ENCODE measurements around the gene RNF130.

Gene RNF130

DNA sequence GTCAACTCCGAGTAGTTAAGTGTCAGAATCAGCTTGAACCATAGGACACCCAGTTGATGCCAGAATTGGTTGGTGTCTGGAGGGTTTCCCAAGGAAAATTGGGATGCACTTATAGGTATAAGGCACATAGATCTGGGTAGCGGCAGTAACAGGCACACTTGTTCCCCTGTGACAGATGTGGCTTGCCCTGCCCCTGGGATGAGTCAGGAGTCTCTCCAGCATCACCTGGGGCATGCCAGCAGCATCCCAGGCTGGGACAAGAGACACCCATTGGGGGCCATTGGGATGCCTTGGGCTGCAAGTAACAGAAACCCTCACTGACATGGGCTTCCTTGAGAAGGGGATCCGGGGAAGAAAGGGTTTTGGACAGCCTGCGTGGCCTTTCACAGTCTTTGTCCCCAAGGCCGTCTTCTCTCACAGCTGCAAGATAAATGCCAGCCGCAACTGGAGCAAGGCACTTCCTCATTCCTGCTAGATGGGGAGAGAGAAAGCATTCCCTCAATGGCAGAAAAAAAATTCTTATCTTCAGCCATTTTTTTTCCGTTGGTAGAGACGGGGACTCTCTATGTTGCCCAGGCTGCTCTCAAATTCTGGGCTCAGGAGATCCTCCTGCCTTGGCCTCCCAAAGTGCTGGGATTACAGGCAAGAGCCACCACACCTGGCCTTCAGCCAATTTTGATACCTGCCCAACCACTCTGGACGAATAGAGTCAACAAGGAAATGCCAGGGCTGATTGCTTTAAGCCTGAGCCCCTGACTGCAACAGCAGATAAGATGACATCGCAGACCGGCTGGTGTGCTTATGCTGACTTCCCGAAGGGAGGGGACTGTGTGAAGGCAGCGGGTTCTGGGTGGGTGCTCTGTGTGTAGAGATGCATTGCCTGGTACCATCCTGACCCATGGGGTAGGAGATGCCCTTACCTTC lies 13.3 kb upstream of the RNF130 start:
- no peak for DNase-seq (ENCODE audit: low spot score)

DNA sequence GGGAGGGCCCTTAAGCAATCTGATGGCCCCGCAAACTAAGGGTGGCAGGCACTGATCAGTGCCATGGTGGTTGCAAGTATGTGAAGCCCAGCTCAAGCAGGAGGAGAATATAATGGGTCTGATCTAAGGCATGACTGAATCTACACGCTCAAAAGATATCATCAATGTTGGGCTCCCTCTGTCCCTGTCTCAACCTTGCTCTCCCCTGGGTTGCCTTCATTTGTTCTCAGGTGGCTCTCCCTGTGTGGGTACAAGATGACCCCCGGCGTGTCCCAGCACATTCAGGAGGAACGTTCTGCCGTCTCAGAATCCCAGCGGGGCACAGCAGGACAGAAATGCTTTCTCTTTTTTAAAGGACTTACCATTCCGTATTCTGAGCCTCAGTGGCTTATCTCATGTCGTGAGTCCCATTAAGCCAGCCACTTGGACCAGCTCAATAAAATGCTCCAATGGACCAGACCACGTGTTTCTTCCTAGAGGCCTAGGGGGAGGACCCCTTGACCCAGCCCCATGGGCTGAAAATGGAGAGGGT lies 12.0 kb upstream of the RNF130 start:
- no peak for DNase-seq (ENCODE audit: low spot score)

DNA sequence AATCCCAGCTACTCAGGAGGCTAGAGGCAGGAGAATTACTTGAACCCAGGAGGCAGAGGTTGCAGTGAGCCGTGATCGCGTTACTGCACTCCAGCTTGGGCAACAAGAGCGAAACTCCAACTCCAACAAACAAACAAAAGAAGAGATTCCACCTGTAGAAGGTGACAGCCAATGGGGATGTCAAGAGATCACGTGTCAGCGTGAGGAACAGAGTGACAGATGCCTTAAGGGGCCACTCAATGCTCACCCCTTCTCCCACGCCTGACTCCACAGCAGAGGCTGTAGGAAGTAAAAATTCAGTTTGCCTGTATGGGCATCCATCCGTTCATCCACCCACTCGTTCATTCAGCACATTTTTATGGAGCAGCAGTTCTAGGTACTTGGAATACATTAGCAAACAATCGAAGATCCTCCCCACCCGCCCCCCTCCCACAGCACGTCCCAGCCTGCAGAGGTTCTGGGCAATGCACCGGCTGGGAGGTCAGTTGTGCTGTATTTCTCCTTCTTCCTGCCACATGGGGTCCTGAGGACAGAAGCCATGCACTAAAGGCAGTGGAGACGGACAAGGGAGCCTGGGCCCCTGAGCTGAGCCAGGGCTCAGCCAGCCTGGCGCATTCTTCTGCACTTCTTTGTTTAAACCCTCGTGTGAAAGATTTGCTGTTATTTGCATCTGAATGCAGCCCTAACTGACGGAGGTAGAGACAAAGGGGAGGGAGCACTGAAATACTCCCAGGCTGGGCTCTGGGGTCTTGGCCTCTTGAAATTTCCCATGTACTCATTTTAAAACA lies 11.3 kb upstream of the RNF130 start:
- DNase-seq (ENCODE audit: low spot score): no peak

DNA sequence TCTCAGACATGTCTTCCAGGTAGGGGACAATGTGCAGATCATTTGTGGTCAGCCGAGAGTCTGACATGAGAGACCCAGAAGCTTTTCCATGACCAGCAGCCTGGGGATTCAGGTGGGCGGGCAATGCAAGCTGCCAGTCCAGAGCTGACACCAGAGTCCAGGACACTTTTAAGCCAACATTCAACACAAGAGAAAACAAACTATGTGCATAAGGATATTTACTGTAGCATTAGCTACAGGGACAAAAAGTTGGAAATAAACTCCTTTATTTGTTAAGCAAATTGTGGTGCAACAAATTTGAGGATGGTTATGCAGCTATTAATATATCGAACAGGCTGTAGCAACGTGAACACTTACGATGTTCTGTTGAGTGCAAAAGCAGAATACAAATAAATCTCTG lies 9.9 kb upstream of the RNF130 start:
- no peak for DNase-seq (ENCODE audit: low spot score)

DNA sequence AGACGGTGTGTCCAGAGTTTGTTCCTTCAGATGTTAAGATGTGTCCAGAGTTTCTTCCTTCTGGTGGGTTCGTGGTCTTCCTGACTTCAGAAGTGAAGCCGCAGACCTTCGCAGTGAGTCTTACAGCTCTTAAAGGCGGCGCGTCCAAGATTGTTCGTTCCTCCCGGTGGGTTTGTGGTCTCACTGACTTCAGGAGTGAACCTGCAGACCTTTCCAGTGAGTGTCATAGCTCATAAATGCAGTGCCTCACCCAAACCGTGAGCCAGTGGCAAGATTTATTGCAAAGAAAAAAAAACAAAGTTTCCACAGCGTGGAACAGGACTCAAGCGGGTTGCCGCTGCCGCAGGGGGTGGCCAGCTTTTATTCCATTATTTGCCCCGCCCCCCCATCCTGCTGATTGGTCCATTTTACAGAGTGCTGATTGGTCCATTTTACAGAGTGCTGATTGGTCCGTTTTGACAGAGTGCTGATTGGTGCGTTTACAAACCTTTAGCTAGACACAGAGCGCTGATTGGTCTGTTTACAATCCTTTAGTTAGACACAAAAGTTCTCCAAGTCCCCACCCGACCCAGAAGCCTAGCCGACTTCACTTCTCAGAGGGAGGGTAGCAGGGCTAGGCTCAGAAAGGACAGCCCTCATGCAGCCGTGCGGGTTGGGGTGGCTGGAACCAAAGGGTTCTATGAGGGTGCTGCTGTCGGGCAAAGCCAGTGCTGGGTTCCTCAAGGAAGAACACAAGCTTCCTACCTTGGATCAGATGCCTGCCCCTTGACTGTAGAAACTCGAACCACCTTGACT lies 9.1 kb upstream of the RNF130 start:
- no peak for DNase-seq (ENCODE audit: low spot score)

DNA sequence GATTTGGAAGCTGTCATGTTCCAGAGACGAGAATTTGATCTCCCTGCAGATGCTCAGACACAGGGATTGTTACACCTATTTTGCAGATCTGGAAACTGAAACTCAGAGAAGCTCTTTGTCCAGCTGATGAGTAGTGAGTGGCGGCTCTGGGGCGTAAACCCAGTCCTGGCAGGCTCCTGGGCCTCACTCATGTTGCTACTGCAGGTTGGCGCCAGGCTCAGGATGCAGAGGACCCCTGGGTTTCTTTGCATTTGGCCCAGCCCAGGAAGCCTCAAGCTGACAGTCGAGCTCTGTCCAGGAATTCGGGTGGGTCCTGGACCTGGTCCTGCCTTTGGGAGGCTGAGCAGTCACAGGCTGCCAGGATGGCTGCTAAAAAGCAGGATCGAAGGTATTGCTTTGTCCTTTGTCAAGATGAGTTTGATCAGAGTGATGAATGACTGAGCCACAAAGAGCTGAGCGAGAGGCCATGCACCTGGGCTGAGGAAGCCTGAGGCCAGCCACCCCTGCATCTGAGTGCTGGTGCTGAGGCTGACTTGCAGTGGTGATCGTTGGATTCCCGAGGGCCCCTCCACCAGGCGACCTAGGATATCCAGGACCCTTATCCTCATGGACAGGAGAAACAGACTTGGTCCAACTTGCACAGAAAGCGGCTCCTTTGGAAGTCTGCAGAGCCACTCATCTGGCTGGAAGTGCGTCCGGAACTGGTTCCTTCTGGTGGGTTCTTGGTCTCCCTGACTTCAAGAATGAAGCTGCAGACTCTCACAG lies 8.3 kb upstream of the RNF130 start:
- no peak for DNase-seq (ENCODE audit: low spot score)

DNA sequence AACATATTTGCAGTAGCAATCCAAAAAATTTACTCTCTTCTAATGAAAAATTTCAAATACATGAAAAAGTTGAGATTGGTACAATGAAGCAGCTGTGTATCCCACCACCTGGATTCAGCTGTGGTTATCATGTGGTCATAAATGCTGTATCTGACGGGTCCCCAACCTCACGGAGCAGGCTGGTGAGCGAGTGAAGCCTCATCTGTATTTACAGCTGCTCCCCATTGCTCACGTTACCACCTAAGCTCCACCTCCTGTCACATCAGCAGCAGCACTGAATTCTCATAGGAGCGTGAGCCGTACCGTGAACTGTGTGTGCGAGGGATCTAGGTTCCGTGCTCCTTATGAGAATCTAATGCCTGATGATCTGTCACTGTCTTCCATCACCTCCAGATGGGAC lies 6.8 kb upstream of the RNF130 start:
- DNase-seq (ENCODE audit: low spot score): no peak

DNA sequence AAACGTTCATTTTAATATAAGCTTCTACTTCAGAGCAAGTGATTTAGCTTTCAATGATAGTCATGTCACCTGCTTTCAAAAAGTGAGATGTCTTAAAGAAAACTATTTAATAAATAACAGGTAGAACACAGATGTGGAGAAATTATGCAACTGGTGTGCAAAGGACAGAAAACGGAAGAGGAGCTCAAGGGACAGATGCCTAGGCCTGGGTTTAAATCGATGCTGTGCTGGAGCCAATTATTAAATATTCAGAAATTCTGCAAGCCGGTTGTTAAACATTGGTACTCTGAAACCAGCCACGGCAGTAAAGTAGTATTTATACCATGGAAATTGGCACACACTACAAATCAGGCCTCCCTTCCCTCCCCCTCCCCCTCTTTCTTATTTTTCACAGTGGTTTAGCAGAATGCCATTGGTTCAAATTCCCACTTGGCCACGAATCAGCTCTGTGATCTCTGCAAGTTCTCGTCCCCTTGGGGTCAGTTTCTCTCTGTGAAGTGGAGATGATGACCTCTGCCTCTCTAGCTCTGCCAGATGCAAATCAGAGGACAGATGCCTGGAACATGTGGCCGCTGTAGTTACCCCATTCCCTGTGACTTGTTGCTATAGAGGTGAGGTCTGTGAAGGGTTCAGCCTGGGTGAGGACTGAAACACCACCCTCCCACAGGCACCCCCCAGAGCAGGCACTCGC lies 6.2 kb upstream of the RNF130 start:
- no peak for DNase-seq (ENCODE audit: low spot score)

DNA sequence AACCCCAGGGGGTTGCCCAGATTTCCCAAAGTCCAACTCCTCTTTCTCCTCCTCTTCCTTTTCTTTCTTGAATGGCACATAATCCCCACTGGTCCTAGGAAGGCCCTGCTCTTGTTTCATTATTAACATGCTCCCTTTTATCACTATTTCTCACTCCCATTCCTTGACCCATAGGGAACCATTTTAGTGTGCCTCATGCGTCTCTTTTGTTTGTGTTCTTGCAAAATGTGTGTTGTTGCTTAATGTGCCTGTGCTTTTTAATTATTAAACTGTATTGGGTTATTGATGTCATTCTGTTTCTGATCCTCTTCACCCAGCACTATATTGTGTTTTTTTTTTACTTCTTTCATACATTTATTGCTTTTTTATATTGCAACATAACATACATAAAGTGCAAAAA lies 4.1 kb upstream of the RNF130 start:
- DNase-seq (ENCODE audit: low spot score): no peak

DNA sequence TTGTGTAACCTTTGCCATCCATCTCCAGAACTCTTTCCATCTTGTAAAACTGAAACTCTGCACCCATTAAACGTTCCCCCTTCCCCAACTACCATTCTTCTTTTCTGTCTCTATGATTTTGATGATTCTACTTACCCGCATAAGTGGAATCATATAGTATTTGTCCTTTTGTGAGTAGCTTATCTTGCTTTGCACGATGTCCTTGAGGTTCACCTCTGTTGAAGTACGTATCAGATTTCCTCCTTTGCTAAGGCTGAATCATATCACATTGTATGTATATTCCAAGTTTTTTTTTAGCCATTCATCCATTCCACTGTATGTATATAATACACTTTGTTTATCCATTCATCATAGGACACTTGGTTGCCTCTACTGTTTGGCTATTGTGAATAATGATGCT lies 2.9 kb upstream of the RNF130 start:
- no peak for DNase-seq (ENCODE audit: low spot score)

DNA sequence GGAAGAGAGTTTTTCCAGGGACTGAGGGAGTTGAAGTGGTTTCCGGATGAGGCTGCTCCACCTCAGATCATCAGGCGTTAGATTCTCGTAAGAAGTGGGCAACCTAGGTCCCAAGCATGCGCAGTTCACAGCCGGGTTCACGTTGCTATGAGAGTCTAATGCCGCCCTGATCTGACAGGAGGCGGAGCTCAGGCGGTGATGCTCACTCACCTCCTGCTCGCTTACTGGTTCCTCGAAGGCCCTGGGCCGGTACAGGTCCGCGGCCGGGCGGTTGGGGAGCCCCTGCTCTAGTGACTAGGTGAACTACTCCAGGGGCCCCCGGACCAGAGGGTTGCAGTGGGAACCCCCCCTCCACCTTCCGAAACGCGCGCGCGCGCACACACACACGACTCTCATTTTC lies 997 bp upstream of the RNF130 start:
- no peak for DNase-seq (ENCODE audit: low spot score)

DNA sequence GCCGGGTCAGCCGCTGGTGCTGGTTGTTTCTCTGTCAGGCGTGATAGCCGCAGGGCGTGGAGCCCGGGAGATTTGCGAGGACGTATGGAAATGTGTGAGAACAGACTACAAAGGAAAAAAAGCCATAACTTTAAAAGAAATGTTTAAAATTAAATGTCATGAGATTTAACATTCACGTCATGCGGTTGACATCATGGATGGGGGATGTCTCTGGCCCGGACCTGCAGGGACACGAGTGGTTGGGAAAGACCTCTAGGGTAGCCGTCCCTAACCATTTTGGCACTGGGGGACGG lies 643 bp upstream of the RNF130 start:
- no peak for DNase-seq (ENCODE audit: low spot score)

DNA sequence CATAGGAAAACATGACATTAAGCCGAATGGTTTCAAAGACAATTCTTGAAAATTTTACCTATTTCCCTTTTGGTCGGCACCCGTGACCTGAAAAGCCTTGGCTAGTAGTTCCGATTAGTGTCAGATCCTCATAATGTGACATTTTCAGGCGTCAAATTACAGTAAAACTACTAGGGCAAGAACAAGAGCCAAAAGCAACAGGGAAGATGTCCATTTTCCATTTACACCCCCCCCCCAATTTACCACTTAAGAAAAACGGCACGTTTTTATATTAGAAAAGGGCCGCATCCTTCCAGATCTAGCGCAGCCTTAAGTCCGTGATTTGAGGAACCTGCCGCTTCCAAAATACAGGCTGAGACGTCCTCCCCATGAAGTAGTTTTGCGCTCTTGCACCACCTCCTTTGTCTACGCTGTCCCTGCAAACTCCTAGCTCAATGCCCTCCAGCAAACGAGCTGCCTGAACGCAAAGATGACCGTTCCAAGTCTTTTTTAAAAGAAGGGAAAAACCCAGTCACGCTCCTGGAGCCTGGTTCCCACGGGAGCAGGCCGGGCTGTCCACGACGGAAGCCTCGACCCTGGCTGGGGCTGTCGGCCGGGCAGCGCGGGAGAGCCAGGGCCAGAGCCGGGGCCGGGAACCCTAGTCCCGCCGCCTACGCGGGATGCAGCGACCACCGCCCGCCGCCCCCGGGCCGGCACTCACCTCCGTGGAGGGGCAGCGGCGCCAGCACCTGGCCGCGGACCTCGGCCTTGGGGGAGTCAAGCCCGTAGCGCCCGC lies 616 bp downstream of the RNF130 start:
- peak; percentile 42 for DNase-seq (ENCODE audit: low spot score)

DNA sequence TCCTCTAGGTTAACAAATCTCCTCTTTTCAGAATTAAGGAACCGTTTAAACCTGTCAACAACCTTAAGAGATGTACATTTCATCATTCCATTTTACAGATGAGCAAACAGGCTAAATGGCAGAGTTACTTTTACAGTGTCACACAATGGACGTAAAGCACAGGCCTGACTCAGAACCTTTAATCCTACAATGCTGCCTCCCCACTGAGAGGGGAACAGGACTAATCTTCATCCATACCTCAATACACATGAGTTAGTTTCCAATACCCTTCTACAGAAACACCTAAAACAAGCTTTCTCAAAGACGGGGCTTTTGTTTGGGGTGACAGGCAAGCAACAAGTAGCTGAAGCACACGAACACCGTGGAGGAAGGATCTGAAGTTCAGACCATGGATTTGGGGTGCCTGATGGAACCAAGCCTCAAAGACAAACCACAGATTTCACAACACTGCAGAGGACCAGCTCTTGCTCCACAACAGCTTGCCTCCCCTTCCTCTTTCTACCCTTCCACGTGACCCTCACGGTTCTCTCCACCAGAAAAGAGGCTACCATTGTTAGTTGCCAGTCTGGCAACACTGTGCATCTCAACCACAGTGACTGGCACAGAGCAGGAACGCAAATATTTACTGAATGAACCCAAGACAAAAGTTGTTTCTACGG lies 1.8 kb downstream of the RNF130 start:
- no peak for DNase-seq (ENCODE audit: low spot score)

DNA sequence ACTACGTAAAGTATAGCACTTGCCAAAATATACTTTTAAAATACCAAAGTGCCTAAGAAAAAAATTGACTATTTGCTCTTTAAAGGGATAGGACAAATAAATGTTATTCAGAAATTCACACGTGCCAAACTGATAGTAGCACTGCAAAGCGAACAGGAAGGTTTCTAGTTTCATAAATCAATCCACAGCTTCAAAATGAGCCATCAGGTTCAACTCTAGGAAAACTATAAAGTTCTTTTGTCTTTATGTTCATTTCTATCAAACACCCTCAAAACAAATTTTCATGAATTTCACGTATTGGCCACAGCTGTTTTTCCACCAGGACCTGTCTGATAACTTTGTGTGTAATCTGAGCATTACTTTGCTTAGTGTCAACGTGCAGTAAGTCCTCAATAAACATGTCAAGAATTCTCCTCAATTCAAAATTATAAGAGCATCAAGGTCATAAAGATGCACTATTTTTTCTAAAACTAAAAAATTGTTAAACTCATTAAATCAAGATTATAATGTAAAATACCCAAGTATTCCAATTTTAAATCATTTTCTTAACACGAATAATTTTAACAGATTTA lies 3.0 kb downstream of the RNF130 start:
- DNase-seq (ENCODE audit: low spot score): no peak

DNA sequence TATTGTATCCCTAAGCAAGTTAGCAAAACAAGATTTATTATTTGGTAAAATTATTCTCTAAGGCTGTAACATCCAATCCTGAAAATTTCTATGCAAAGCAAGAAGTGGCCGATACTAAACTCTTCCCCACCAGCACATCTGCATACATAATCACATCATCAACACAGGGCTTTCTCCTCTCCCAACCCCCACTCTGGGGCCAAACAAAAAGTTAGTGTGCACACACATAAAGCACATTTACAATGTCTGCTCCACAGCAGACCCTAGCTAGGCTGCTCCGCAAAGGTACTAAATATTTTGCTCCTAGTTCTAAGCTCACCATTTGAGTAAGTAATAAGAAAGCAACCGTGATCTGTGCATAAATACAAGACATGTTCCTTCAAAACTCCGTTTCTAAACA lies 3.6 kb downstream of the RNF130 start:
- no peak for DNase-seq (ENCODE audit: low spot score)

DNA sequence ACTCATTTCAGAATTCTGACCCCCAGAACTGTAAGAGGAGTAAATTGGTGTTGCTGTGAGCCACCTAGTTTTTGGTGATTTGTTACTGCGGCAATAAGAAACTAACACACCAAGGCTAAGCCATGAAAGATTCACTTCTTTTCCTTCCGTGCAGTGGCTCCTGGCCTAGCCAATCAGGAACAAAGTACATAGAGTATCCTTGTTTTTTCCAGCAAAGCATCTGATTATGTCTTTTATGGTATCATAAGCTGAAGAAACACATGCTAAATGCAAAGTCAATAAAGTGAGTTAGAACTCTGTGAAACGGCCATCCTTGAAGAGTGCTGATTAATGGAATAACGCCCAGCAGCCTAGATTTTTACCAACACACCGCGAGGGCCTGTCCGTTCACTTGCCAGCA lies 11.4 kb downstream of the RNF130 start:
- DNase-seq (ENCODE audit: low spot score): no peak

DNA sequence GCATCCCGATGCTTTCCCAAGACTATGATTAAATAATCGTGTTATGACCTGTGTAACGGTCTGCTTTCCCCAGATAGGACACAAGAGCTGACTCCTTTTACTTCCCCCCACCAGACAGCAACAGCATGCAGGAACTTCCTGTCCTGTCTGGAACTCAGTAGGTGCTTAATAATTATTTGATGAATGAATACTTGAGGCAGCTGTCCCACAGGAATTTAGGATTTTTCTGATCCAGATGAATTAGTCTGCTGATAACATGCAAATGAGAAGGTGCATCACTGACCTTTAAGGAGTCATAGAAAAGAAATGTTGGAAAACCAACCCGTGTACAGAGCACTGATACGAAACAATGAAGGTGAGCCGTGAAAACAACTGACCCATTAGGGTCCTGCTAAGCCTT lies 12.2 kb downstream of the RNF130 start:
- DNase-seq (ENCODE audit: low spot score): no peak

DNA sequence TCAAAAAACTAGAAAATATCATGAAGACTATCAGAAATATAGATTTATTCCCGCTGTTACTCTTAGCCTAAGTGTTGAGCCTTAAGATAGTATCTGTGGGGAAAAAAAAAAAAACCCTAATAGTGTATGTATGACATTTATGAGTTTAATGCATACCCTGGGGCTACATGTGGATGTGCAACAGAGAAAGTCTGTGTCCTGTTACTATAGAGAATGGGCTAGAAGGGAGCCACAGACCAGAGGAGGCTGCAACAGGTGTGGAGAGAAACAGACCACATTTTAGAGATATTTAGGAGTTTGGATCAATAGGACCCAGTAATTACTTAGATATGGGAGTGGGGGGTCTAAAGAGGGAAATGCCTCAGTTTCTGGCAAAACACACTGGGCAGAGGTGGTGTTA lies 15.4 kb downstream of the RNF130 start:
- DNase-seq (ENCODE audit: low spot score): no peak

All from kidney capillary endothelial cell (primary cell).